HG03097 (cell line): Measurements from ENCODE around the gene LRRC38.
"Not testable (repeated sequence)": the region's sequence is repeated elsewhere in the genome, so short reads cannot be mapped to it uniquely, and the experiment has no call there.

Source experiments
- ATAC-seq: cut with Tn5 transposase; IDR thresholded peaks from one replicate; pipeline ENCODE4 v1.9.1; 2021; ENCODE audit not compliant: unreplicated experiment, low FRiP score

LRRC38 gene, protein sequence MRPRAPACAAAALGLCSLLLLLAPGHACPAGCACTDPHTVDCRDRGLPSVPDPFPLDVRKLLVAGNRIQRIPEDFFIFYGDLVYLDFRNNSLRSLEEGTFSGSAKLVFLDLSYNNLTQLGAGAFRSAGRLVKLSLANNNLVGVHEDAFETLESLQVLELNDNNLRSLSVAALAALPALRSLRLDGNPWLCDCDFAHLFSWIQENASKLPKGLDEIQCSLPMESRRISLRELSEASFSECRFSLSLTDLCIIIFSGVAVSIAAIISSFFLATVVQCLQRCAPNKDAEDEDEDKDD

DNA sequence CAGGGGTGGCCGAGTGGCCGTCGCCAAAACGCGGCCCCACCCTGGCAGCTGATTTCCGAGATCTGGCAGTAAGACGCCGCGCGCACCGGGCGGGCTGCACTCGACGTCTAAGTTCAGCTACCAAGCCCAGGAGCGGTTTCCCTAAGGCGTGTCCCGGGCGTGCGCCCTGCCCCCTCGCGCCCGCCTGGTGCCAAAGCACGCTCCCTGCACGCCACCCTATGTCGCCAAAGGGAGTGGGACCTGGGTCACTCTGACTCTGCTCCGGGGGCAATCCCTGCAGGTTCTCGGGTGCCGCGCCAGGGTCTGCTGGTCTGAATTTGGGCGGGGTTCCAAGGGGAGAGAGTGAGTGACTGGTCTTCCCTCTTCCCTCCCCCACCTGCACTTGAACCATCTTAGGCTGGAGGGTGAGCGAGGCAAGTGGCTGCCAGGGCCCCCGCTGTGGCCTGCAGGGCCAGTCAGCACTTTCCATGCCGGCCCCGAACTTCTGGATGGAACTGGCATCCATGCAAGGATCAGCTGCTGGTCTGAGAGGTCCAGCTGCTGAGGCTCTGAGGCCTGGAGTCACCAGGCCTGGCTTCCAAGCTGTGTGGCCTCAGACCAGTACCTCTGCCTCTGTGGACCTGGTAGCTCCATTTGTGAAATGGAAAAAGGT lies at the start of gene LRRC38:
TSS of gene LRRC38 (minus strand) at position 109 of the 652 bp plus-strand sequence. CDS start 410 bp downstream, outside the sequence.
- ATAC-seq: no peak

DNA sequence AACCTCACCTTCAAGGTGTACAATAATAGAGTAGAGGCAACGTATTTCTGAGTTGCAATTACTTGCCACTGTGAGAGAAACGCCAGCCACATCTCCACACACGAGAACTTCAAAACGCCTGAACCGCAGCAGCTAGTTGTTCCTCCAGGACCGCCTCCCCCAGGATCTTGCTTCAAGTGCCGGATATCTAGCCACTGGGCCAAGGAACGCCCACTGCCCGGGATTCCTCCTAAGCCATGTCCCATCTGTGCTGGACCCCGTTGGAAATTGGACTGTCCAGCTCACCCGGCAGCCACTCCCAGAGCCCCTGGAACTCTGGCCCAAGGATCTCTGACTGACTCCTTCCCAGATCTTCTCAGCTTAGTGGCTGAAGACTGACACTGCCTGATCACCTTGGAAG lies 49.2 kb upstream of the LRRC38 start:
- ATAC-seq: not testable (repeated sequence)

GRCh38 chr1:13560541-13560940 lies 46.7 kb upstream of the LRRC38 start:
- ATAC-seq: no peak

DNA sequence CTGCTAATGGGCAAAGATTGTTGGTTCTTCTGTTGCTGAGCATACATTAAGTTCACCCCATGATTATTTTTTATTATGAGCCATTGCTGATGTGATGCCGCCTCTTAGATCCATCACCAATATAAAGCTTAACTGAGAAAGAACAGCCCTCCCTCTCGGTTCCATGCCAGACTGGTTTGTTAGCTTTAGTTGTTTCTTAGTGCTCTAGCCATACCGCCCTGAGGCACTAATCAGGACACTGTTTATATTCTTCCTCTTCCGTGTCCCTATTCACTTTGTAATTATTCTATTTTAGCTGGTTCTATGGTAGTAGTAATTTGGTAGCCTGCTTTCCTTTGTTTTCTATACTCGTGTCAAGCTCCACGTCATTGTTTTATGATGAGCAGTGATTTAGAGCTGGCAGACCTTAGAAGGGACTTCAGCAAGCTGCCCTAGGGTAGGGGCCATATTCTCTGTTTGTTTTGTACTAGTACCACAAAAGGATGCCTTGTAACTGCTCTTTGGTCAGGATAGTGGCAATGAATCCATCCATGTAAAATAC lies 42.5 kb upstream of the LRRC38 start:
- no peak for ATAC-seq

DNA sequence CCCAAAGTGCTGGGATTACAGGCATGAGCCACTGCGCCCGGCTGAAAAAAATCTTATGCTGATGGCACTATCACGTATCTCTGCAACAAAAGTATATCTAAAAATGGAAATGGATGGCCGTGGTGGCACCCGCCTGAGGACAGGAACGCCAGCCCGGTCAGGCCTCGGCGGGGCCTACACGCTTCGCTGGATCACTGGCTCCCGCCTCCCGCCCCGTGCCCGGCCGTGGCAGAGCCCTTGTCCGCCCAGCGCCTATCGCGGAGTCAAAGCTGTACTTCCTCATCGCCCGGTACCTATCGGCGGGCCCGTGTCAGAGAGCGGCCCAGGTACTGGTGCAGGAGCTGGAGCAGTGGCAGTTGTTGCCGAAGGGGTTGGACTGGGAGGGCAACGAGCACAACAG lies 41.0 kb upstream of the LRRC38 start:
- ATAC-seq: no peak

DNA sequence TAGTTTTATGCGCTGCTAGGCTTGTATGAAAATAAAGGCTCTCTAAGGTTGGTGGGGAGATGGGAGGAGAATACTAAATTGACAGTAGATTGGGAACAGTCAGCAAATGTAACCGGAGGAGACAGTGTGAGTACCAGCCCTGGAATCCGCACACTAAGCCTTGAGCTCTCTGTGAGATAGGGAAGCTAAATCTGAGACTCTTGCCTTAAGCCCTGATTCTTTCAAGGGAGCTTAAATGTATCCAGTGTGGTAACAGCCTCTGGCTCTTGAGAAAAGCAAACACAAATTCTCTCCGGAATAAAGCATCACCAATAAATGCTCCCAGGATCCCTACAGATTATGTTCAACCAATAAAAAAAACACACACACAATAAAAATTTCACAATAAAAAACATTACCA lies 36.9 kb upstream of the LRRC38 start:
- ATAC-seq: no peak

- ATAC-seq: no peak
Measured at GRCh38 chr1:13549521-13549920, 35.7 kb upstream of the LRRC38 start.

DNA sequence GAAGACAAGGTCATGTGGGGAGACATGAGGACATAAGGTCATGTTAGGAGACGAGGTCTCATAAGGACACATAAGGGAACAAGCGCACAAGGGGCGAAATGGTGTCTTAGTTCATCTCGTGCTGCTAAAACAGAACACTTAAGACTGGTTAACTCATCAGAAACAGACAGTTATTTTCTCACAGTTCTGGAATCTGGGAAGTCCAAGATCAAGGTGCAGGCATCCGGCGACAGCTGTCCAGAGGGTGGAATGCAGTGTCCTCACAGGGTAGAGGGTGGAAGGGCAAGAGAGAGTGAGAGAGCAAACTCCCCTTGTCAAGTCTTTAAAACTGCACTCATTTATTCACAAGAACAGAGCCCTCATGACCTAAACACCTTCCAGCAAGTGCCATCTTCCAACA lies 35.2 kb upstream of the LRRC38 start:
- no peak for ATAC-seq

DNA sequence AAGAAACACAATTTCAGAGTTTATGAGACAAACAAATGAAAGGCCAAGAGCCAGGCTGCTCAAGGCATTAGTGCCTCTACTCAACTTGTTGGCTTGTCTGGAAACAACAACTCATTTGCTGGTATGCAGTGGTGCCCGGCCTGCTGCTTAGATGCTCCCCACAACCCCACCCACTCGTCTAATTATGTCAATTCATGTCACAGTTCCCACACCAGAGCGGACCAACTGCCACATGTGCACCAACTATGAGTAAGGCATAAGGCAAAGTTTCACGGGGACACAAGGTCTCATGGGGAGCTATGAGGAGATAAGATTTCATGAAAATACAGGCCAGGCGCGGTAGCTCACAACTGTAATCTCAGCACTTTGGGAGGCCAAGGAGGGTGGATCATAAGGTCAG lies 34.5 kb upstream of the LRRC38 start:
- ATAC-seq: no peak

DNA sequence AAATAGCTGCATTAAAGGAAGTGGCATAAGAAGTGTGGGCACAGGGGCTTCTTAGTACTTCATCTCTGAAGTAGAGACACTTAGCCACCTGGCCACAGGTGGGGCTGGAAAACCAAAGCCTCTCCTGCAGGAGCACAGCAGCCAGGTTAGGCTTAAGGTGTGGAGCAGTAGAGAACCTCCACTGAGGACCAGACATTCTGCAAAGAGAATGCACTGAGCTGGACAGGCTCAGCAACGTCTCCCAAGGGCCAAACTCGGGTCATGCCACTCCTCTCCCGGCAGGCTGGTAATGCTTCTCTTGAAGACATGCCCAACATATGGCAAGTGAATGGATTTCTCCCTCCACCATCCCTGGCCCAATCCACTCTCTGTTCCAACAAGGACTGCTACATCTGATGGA lies 33.0 kb upstream of the LRRC38 start:
- no peak for ATAC-seq

- no peak for ATAC-seq
Measured at GRCh38 chr1:13544221-13544556, 30.4 kb upstream of the LRRC38 start.

- ATAC-seq: no peak
Measured at GRCh38 chr1:13543451-13544220, 29.8 kb upstream of the LRRC38 start.

- no peak for ATAC-seq
Measured at GRCh38 chr1:13541435-13542215, 27.8 kb upstream of the LRRC38 start.

DNA sequence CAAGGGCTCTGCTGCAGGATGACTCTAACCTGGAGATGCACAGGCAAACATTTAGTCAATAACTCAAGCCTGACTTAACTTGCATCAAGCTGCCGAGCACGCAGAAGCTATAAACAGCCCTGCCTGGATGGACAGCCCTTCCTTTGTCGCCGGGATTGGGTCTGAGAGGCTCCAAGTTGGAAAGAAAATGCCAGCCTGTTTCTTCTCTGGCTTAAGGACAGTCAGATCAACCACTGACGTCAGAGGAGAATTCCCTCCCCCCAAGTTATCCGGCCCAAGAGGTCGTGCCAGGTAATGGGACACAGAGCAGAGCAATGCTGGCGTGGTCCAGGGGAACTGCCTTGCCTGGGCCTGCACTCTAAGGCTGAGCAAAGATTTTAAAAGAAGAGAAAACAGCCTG lies 27.1 kb upstream of the LRRC38 start:
- no peak for ATAC-seq

- ATAC-seq: no peak
Measured at GRCh38 chr1:13539683-13540082, 25.9 kb upstream of the LRRC38 start.

- no peak for ATAC-seq
Measured at GRCh38 chr1:13538832-13539231, 25.0 kb upstream of the LRRC38 start.

- no peak for ATAC-seq
Measured at GRCh38 chr1:13536571-13536970, 22.8 kb upstream of the LRRC38 start.

- no peak for ATAC-seq
Measured at GRCh38 chr1:13535227-13535626, 21.4 kb upstream of the LRRC38 start.

GRCh38 chr1:13528320-13528719 lies 14.5 kb upstream of the LRRC38 start:
- ATAC-seq: no peak

GRCh38 chr1:13523780-13524477 lies 10.1 kb upstream of the LRRC38 start:
- ATAC-seq: no peak
